GM21786 (cell line): ENCODE results near the gene P2RX3.

ENCODE experiments used
- ATAC-seq: cut with Tn5 transposase; IDR thresholded peaks from one replicate; pipeline ENCODE4 v1.9.1; 2021; ENCODE audit not compliant: unreplicated experiment

Gene P2RX3

DNA sequence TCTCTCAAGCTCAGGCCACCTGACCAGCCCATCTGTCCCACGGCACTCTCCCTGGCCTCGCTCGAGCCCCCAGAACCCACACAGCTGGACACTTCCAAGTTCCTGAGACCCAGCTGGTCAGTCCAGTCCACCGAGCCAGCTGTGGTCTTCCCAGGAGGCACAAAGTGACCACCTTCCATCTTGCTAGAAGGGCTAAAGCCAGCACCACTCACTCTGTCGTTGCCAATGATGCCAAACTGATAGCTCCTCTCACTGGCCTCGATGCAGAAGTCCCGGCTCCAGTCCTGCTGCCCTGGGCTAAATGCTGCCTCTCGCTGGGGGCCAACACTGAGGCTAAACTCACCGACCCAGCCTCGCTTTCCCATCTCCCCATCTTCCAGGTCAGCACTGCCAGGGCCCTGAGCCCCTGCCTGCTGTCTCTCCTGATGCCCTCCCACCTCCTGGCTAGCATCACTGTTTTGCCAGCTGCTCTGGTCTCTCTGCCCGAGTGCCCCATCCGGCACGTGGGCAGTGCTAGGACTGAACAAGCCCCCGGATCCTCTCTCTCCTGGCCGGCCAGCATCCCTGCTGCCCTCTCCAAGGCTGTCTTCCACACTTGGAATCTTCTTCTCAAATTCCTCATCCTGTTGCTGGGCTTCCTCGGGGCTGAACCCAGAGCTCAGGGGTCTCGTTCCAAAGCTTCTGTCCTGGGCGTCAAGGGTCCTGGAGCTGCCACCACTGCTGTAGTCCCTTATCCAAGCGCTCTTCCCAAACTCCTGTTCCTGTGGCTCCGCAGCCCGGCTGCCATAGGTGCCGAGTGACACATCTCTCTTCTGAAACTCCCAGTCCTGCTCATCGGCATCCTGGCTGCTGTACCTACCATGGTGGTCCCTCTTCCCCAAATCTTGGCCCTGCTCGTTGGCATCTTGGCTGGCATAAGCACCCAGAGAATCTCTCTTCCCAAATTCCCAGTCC, 28.8 kb upstream of the P2RX3 start:
- ATAC-seq, result no peak

DNA sequence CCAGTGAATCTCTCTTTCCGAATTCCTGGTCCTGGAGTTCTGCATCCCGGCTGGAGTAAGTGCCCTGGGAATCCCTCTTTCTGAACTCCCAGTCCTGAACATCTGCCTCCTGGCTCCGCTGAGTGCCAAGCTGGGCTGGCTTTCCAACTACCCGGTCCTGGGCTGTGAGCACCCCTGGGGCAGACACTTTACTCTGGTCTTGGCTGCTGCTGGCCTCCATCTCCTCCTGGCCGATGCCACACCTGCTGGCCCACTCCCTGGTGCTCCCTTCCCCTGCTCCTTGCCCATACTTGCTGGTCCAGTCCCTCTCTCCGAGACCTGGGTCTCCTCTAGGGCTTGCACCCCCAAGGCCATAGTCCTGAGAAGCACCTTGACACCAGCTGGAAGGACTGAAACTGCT, 28.1 kb upstream of the P2RX3 start:
- no peak for ATAC-seq

DNA sequence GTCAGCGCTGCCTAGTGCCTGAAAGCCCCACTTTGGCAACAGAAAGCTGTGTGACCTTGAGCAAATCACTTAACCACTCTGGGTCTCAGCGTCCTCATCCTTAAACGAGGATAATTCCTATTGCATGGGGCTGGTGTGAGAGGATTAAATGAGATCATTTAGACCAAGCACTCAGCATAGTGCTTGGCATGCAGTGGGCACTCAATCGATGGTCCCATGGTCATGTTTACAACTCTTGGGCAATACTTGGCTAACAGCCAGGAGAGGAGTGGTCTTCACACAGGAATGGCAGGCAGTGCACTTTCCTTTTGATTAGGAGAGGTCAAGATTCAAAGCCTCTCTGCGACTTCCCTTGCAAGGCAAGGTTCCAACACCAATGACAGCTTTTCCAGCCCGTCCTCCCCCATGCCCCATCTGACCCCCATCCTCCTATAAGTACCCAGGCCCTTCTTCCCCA, 27.5 kb upstream of the P2RX3 start:
- no peak for ATAC-seq

DNA sequence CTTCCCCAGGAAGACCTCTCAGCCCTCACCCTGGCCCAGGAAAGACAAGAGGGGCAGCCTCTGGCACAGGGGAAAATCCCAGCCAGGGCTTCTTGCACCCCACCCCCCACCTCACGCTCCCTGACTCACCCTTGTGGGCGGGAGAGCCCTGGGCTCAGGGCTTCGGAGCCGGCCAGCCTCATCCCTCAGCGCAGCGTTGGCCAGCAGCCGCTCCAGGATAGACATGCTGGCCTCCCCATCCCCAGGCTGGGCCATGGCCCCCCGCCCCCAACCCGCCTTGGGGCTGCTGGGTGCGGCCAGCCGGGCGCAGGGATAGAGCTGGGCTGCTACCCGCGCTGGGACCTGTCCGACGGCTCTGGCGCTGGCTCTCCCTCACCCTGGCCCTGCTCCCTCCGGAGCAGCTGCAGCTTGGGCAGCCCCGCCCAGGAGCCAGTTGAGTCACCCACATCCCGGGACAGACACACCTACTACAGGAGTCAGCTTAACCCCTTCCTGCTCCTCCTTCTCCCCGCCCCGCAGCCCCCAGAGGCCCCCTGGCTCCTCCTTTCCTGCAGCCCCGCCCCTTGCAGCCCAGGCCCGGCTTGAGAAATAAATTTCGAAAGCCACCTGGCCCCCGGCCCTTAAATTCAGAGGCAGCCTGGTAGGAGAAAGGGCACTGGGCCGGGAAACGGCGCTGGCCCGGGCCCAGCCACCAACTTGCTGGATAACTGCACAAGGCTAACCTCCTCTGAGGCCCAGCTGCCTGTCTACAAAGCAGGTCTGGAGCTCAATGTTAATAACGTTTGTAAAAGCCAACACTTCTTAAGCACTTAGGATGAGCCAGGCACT, 26.8 kb upstream of the P2RX3 start:
- peak; percentile 99 for ATAC-seq

DNA sequence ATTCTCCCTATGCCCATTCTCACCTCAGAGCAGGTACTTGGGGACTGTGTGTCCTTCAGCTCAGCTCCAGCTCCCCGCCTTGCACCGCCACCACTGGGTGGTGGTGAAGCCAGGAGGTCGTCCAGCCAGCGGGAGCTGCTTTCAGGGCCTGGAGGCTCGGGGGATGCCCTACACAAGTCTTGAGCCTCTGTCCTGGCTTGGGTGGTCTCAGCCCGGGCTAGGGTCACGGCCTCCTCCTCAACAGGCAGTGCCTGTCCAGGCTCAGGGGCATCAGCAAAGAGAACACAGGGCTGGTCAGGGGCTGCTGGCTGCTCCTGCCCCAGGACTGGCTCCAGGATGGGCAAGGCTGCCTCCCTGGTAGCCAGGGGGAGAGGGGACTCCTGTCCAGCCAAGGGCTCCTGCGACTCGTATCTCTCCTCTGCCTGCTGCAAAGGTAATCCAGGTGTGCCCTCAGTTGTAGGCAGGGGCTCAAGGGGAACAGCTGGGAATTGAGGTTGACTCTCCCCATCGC, 25.6 kb upstream of the P2RX3 start:
- no peak for ATAC-seq

DNA sequence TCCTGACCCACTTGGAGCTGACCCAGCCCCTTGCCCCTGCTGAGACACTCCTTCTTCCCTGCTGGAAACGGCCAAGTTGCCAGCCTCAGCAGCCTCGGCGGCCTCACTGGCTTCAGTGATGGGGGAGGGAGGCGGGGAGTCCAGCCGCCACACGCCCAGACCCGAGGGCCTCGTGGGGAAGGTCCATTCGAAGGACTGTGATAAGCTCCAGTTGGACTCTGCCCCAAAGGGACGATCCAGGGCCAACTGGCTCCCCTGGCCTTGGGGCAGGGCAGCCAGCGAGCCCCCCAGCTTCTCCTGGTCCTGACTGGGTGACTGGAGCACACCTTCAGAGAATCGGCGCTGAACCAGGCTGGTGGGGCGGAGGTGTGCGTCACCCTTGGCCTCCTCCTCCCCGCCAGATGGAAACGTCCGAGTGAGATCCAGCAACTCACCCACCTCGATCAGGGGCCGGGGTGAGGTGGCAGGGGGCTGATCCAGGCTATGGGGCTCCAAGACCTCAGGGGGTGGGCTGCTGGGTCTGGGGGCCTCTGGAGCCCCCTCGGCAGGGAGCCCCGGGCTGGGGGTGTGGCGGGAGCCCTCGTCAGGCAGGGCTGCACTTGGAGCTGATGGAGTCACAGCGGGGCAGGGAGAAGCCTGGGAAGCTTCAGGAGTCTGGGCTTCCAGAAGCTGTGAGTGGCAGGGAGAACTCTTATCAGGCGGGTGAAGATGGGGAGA, 24.9 kb upstream of the P2RX3 start:
- ATAC-seq, result no peak

DNA sequence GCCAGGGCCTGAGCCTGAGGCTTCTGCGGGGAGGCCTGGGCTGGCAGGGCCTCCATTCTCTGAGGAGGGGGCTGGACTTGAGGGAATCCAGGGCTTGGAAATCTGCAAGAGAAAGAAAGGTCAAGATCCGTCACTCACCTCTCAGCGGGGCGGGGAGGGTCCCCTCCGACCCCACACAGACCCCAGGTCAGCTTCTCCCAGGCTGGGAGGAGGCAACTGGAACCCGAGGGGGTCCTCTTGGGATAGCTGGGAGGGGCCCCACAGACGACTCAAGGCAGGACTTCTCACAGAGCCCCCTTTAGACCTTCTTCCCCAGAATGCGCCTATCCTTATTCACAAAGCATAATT, 24.4 kb upstream of the P2RX3 start:
- ATAC-seq, result no peak

DNA sequence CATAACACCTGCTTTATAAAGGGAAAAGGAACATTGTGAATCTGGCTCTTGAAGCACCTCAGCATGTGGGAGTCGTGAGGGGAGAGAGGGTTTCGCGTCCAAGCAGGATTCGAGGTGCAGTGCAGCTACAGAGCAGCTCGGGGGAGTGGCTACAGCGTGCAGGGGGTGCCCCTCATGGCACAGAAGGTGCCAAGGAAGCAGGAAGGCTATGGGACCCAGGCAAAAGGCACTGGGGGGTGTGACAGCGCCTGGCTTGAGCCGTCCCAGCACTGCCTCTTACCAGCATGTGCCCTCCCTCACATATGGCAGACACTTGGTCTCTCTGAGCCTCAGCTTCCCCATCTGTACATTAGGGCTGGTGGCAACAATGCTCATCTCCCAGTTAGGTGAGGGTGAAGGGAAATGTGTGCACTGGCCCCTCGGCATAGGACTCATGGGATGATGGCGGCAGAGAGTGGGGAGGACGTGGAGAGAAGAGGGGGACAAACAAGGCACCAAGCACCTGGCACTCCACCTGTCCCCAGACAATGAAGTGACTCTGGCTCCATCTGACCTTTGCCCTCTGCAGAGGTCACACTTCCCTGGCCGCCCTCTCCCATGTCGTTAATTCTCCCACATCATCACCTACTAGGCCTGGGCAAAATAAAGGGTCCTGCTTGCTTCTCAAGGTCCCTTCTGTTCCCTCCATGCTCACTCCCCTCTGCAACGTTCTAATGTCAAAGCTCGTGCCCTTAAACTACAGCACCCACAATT, 23.8 kb upstream of the P2RX3 start:
- no peak for ATAC-seq

DNA sequence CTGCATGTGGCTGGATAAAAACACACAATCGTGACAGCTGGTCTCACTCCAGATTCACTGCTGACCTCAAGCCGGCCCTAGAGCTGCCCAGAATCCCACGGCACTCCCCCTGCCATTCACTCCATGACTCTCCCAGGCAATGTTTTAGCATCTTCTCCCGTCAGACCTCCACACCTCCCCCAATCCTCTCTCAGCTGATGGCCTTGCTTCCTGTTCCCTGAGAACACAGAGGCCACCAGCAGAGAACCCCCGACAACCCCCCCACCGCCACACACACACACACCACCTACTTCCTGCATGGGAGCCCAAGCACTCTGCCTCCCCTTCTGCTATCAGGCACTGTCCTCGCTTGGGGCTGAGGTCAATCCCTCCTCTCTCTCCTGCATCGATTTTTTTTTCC, 22.7 kb upstream of the P2RX3 start:
- ATAC-seq, result no peak

DNA sequence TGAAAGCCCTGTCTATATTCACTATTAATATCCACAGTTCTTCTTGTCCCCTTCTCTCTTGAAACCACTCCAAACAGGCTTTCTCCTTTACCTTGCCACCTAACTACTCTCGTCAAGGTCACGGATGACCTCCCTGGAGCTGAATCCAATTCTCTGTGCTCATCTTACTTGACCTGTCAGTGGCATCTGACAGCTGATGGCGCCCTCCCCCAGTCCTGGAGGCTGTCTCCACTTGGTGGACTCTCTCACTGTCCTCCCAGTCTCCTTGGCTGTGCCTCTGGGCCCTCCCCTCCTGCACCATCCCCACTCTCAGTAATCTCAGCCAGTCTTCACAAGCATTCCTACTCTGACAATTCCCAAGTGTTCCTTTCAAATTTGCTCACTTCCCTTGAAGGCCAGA, 22.1 kb upstream of the P2RX3 start:
- ATAC-seq, result no peak

DNA sequence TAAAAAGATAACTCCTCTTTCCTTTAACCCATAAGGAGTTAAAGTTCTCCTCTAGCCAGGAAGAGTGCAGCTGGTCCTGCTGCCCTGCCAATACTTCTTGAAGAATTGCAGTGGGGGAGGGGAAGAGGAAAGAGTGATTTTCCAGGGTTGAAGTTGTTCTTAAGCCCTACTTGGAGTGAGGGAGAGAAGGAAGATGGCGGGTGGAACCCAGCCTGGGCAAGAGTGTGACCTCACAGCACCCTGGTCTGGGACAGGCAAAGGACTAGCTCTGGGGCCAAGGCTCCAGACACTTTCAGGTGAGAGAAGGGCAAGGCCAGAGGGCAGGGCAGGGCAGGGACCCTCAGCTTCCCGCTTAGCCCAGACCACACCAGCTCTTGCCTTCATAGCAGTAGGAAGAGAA, 20.0 kb upstream of the P2RX3 start:
- ATAC-seq, result no peak

DNA sequence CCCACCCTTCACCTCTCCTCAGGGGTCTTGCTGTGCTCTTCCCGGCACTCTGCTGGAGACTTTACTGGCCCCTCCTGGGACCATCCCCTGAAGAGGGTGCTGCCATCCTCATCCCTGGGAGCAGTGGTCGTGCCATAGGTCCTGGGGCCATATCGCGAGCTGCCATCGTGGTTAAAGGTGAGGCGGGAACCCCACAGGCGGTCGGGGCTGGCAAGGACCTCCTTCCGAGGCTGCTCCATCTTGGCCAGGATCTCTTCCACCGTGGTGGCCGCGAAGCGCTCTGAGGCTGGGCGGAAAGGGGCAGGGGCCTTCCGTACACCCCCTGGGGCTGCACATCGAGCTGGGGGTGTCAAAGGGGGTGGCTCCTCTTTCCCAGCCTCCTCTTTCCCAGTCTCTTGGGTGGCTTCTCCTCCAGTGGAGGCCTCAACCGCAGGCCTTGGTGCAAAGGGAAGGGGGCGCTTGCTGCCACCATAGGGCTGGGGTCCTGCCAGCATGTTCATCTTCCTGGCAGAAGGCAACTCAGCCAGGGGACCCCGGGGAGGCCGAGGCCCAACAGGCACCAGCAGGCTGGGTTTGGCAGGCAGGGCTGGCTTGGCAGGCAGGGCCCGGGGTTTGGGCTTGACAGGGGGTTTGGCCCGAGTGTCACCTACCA, 18.0 kb upstream of the P2RX3 start:
- ATAC-seq, result no peak

DNA sequence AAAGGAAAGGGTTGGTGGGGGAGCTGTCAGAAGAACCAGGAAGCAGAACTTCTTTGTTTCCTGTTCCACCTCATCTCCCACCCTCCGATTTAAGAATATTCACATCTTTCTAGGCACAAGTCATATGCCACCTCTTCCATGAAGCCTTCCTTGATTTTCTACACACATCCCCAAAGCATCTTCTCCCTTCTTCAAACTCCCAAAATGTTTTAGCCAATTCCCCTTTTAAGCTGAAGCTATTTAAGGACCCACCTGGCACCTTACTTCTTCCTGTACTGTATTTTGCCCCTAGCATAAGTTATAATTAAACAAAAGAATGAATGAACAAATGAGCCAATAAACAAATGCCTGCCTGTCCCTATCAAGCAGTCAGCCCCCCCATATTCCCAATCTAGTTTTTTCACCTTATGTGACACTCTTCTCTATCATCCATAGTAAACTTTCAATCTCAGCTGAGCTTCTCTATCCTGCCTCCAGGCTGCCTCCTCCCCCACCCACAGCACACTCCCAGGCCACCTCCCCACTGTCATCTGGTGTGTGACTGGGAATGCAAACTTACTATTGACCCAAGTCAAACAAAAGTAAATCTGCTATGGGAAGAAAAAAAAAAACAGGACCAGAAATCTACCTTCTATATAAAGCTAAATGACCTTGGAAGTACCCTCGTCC, 17.3 kb upstream of the P2RX3 start:
- no peak for ATAC-seq

DNA sequence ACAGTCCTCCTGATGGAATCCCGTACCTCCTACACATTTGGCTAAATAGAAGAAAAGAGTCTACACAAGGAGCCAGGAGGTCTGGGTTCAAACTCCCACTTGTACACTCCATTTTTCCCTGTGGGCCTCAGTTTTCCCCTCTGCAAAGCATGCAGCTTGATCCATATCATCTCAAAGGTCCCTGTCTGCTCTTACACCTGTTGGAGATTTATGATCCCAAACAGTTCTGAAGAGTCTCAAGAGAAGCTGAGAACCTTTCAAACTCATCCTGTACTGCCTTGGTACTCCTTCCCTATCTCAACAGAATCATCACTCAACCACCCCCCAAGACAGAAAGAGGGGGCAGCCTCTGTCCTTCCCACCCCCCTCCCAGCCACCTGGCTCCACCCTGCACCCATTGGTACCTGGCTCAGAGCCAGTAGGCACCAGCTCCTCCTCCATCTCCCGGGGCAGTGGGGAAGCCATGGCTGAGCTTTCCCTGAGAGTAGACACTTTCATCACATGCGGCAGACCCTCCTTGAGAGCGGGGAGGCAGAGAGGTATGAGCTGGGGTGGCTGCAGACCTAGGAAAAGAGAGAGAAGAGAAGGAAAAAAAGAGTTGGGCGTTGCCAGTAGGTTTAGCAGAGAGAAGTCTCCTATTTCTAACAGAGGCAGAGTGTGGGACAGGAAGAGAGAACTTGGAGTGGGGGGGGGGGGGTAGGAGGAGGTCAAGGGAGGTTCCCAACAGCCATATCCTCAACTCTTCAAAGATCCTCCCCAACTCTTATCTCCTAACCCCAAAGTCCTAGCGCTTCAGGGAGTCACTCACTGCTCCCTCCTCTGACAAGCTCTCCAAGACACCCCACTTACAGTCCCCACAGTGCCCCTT, 16.5 kb upstream of the P2RX3 start:
- no peak for ATAC-seq

DNA sequence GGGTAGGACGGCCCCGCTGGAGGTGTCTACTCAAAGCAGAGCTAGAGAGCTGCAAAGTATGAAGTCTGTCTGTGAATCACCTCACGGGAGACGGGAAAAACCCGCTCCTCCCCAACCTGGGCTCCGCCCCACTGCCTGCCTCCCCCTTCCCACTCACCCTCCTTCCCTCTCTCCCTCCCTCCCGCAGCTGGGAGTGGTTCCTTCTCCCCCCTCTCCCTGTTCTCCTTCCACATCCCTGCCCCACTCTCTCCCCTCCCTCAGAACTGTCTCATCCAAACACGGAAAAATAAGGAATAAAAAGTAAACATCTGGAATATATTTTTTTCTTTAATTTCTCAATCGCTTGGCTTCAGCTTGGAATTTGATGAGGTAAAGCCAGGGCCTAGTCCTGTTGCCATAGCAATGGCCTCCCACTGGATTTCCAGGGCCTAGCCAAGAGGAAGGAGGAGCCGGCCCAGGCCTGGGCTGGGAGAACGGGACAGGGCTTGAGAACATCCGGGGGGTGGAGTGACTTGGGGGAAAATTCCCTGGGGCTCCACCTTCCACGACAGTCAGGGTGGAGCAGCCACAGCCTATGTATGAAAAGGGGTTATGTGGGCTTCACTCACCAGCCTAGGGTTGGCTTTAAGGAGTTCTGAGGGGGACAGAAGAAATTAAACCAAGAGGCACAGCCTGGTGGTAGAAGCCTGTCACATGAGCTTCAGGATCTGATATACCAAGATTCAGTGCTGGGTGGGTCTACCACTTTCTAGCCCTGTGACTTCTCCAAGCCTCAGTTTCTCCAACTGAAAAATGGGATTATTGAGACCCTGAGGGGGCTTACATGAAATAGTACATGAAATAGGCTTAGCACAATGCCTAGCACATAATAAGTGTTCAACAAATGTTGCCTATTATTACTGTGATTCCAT, 15.6 kb upstream of the P2RX3 start:
- no peak for ATAC-seq

DNA sequence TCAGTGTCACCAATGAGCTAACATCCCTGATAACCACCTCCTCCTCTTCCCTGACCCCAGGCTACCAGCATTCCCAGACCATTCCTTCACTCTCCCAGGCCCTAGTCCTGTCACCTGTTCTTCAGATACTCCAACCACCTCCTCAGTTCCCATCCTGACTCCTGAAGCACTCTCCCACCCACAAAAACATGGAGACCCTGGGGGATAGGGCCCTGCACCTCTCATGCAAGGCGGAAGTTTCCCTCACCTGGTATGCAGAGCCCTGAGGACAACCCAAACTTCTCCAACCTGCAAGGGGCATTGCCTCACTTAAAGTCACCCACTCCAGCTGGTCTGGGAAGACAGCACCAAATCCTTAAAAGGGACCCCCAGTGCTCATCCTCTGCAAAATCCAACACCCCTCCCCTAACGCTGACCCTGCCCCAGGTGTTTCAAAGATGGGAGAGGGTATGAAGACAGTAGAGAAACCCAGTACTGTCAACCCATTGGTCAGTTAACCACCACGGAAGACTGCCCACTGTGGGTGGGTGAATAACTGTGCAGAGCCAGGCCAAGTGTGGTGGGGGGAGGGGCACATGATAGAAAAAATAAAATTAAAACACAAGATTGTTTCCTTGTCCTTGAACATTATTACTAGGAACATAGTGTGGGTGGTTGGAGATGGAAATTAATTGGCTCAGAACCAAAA, 14.8 kb upstream of the P2RX3 start:
- no peak for ATAC-seq

DNA sequence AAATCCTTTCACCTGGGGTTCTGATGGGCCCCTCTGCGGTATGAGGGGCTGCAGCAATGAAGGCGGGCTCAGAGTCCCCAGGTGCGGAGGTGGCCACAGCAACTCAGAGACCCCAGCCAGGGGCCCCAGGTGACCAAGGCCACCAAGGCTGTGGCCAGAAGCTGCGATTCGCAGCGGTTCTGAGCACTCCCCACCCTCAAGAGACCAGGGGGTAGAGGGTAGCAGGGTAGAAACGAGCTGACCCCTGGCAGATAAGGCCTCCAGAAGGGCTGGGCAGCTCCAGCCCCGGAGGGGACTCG, 14.3 kb upstream of the P2RX3 start:
- ATAC-seq, result no peak
